Endometrial microvascular endothelial cells (primary cell): ENCODE data around the gene YARS1. TPM values are rescaled to one million over a fixed set of nuclear protein-coding genes. Genes with fewer than 3 reads are reported as not detected.
"Not testable (repeated sequence)": the region's sequence is repeated elsewhere in the genome, so short reads cannot be mapped to it uniquely, and the experiment has no call there.

Experiments used
- in situ Hi-C: cut with HindIII; loops from 2 replicates; pipeline ENCODE4 v1.10.0; 2017; ENCODE audit warnings: low sequenced_read_pairs, low pct_unique_long_range_greater_than_20kb; ENCODE audit errors: inconsistent ontology term
- total RNA-seq: library from RNA; depleted of rRNA; stranded (reverse); fragments of >200 nt; gene quantifications from one replicate; pipeline ENCODE4 v1.2.3, GENCODE V29; 2015; ENCODE audit errors: inconsistent ontology term

Gene YARS1
- total RNA-seq, 1 donor from 2014 or later: 132 TPM

DNA sequence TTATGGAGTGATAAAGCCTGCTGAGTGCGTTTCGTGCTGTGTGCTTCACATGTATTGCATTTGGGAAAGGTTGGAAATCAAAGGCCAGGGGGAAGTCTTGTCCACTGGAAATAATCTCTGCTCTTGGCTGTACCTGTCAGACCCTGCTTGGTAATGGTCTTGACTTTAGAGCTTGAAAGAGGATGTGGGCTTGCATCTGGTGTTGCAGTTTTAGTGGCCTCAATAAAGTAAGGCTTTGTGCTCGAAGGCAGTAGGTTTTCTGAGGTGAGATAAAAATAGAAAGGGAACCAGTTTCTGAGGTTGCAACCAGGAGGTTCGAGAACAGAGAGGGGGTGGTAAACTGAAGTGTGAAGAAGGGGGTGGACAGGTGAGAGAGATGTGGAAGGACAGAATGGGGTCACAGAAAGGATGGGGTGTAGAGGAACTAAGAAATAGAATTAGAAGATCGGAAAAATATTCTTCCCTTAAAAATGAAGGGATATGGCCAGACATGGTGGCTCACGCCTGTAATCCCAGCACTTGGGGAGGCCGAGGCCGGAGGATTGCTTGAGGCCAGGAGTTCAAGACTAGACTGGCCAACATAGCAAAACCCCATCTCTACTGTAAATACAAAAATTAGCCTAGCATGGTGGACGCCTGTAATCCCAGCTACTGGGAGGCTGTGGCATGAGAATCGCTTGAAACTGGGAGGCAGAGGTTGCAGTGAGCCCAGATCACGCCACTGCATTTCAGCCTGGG lies 1.8 kb upstream of the YARS1 start:
- in situ Hi-C loops: no loop called here

DNA sequence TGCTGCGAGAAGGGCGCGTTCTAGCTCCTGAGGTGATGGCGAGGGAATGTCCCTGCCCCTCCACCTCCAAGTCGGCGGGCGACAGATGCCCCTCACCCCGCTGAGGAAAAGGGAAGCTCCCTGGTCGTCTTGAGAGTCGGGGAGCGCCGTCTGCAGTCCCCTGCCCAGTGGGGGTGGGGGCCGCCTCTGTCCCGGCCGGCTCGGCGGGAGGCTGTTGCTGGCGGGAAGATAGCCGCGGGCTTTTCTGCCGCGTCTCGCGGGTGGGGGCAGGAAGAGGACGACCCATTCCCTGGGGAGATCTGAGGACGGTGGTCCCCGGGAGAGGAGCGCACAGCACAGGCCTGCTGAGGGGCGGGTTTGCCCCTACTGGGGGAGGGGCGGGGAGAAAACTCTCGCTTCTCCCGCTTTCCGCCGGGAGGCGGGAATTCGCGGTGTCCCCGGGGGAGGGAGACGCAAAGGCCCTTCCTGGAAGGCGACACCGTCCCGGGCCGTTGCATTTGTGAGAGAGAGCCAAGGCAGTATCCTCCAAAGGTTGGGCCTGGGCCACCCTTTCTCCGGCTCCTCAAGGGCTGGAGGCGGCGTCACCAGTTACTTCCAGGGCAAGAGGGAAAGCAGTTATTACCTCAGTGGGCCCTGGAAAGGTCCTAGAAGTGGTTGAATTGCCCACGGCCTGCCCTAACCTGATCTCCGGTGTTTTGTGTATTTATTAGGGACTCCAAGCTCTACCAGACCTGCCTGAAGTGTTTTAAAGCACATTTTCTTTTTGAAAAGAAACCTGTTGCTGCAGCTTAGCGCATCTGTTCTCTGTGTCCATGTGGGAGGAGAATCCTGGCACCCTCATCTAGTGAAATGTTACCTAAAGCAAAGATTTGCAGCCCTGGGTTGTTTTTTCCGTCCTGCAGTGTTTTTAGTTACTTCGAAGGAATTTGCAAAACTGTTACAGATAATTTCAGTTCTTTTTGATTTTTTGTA lies 943 bp upstream of the YARS1 start:
- in situ Hi-C loops: no loop called here

DNA sequence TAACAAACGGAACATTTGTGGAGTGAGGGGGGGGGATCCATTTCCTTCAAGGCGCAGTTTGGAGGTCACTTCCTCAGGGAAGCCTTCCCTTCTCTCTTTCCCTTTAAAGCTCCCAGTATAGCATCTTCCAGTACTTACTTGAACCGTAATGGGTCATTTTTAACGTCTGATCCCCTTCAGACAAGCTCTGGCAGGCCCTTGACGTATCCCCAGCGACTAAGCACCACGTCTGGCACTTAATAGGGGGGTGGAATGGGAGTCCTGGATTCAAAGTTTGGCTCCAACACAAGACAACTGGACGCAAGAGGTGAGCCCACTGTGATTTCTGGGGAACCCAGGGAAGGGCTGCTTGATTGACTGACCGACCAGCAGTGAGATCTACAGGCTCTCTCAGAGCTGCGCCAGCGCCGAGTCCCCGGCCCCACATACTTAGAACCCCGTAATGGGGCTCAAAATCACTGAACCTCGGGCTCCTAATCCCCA lies 441 bp downstream of the YARS1 start:
- in situ Hi-C loops: no loop called here

DNA sequence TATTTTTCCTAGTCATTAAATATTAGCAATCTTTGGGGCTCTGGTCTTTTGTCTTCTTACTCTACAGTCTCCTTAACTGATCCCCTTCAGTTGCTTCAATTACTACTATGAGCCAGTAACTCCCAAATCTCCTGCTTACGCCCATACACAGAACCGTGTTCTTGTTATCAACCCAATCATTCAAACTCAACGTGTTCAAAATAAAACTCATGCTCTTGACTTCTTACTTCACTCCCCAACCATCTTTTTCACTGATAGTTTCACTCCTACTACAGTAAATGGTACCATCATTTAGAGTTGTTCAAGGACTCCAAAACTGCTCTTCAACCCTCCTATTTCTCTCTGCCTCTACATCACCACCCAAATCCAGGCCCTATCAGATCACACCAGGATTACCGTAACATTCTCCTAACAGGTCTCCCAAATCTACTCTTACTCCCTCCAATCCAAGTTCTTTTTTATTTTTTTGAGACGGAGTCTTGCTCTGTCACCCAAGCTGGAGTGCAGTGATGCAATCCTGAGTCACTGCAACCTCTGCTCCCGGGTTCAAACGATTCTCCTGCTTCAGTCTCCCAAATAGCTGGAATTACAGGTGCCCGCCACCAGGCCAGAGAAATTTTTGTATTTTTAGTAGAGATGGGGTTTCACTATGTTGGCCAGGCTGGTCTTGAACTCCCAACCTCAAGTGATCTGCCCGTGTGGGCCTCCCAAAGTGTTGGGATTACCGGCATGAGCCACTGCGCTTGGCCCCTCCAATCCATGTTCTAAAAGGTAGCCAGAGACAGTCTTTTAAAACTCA lies 3.0 kb downstream of the YARS1 start:
- in situ Hi-C loops: no loop called here

DNA sequence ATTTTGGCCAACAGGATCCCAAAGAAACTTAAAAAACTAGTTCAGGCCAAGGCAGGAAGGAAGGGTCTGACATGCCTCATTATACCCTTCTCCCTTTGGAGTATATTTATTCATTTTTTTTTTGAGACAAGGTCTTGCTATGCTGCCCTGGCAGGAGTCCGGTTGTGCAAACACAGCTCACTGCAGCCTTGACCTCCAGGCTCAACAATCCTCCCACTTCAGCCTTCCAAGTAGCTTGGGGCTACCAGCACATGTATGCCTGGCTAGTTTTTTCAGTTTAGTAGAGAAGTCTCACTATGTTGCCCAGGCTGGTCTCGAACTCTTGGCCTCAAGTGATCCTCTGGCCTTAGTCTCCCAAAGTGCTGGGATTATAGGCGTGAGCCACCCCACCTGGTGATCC lies 5.2 kb downstream of the YARS1 start:
- in situ Hi-C loops: no loop called here

DNA sequence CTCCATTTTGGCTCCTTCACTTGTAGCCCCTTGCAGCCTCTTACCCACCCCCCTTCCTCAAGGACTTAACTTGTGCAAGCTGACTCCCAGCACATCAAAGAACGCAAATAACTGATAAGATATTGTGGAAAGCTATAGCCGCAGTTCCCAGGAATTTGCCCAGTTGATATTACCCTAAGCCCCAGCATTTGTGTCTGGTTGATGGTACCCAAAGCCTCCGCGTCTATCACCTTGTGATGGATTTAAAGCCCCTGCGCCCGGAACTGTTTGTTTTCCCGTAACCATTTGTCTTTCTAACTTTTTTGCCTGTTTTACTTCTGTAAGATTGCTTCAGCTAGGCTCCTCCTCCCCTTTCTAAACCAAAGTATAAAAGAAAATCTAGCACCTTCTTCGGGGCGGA lies 5.9 kb downstream of the YARS1 start:
- in situ Hi-C loops: no loop called here

DNA sequence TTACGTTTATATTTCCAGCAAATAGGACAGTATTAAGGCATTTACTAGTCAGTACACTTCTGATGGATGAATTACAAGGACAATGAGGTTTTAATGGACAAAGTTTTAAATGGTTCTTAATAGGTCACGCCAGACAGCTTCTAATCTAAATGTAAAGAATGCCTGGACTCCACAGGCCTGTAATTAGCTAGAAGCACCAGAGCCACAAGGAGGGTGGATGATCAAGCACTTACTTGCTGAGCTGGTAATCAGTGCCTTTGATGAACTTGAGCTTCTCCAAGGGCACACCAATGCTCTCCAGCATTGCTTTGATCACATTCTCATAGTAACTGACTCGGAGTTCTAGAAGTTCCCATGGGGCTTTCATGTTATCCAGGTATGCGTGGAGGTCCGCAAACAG lies 6.8 kb downstream of the YARS1 start:
- in situ Hi-C loops: no loop called here

DNA sequence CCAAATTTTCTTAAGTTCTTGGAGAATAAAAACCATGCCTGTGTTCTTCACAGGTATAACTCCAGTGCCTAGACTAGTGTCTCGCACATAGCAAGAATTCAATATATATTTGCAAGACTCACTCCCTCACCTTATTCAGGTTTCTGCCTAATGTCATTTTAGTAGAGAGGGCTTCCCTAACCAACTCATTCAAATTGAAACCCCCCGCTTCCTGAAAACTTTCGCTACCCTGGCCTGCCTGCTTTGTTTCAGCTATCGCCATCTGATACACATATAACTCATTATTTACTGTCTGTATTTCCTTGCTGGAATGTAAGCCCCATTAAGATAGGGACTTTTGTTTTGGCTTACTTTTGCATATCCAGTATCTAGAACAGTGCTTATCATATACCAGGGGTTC lies 8.6 kb downstream of the YARS1 start:
- in situ Hi-C loops: no loop called here

DNA sequence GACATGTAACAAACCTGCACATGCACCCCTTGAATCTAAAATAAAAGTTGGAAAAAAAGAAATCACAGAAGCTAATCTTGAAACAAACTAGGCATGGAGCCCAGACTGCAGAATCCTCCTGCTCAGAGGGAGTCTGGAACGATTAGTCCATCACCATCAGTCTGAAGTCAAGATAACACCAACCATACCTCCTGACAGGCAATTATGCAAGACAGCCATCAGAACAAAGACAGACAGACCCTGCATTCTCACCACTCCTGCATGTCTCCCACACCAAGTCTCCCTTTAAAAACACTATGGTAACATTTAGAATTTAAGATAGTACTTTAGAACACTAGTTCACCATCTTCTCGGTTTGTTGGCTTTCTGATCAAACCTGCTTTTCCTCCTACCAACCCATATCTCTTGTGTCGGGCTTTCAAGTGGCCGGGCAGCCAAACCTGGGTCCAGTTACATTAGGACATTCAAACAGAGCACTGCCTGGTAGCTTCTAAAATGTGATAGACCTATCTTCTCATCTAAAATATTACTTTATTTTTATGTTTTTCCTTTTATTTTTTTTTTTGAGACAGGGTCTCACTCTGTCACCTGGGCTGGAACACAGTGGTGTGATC lies 10.1 kb downstream of the YARS1 start:
- in situ Hi-C loops: no loop called here

DNA sequence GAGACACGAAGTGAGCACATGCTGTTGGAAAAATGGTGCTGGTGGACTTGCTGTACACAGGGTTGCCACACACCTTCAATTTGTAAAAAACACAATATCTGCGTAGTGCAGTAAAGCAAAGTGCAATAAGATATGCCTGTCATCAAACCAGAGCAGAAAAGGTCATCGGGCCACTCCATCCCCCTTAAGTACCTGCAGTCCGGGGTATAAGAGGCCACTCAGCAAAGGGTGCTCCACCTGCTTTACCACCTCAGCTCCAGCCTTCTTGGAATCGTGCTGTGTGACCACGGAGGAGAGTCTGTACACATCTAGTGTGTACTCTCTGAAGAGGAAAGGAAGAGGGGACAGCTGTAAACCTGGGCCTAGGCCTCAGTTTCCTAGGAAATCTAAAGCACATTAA lies 10.9 kb downstream of the YARS1 start:
- in situ Hi-C loops: no loop called here

DNA sequence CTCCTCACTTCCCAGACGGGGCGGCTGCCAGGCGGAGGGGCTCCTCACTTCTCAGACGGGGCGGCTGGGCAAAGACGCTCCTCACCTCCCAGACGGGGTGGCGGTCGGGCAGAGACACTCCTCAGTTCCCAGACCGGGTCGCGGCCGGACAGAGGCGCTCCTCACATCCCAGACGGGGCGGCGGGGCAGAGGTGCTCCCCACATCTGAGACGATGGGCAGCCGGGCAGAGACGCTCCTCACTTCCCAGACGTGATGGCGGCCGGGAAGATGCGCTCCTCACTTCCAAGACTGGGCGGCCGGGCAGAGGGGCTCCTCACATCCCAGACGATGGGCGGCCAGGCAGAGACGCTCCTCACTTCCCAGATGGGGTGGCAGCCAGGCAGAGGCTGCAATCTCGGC lies 12.7 kb downstream of the YARS1 start:
- in situ Hi-C loops: not testable (repeated sequence)

DNA sequence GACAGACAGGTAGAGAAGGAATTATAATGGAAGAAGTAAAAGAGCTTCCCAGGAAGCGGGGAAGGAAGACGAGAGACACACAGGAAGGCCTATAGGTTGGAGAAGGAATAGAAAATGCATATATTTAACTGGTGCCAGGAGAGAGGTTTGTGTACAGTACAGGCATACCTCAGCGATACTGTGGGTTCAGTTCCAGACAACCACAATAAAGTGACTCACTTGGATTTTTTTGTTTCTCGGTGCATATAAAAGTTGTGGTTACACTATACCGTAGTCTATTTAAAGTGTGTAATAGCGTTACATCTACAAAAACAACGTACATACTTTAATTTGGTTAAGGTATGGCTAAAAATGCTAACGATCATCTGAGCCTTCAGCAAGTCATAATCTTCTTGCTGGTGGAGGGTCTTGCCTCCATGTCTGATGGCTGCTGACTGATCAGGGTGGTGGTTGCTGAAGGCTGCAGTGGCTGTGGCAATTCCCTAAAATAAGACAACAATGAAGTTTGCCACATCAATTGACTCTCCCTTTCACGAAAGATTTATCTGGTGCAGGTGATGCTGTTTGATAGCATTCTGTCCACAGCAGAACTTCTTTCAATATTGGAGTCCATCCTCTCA lies 16.0 kb downstream of the YARS1 start:
- in situ Hi-C loops: no loop called here

DNA sequence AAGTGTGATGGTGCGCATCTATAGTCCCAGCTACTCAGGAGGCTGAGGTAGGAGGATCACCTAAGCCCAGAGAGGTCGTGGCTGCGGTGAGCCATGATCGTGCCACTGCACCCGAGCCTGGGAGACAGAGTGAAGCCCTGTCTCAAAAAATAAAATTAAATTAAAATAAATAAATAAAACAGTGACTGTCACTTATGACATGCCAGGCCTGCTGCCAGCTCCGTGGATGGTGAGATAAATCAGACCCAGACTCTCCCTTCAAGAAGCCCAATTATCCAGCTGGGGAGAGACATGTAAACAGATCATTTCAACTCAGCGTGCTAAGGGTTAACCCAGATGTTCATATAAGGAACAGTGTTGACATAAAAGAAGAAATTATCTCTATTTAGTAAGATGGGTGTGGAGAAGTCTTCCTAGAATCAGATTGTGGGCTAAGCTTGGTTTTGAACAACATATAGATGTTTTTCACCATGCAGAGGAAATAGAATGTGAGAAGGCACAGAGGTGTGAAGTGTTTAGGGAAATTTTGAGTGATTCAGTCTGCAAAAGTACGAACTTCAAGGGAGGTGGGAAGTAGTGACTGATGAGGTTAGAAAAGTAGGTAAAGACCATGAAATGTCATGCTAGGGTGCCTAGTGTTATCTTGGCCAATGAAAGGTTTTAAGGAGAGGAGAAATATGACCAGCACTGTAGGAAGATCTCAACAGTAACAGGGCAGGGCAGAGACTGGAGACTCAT lies 18.3 kb downstream of the YARS1 start:
- in situ Hi-C loops: no loop called here

DNA sequence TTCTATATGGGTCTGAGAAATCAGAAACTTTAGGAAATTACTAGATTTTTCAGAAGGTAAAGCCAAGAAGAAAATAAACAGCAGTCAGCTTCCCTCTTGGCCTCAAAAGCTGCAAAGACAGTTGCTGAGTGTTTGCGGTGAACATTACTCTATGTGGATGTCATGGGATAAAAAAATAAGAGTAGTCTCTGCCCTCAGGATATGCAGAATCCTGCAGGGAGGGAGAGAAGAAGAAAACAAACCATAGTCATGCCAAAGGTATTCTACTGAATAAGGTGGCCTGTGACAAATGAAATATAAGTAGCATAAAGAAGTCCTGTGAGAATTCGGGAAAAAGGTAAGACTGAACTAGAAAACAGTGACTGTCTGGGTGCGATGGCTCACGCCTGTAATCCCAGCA lies 19.0 kb downstream of the YARS1 start:
- in situ Hi-C loops: no loop called here

DNA sequence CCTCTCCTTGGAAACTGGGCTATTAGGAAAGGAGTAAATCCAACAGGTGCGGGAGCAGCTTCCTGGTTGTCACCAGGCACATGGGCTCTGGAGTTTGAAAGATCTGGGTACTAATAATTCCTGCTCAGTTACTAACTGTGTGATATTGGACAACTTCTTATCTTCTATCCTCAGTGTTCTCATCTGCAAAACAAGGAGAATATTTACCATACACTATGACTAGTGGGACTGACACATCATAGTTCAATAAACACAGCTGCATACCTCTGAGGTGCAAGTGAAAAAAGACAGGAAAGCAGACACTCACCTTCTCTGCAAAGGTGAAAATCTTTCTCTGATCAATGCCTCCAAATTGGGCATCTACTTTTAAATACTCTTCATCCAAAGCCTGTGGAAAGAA lies 19.7 kb downstream of the YARS1 start:
- in situ Hi-C loops: no loop called here

DNA sequence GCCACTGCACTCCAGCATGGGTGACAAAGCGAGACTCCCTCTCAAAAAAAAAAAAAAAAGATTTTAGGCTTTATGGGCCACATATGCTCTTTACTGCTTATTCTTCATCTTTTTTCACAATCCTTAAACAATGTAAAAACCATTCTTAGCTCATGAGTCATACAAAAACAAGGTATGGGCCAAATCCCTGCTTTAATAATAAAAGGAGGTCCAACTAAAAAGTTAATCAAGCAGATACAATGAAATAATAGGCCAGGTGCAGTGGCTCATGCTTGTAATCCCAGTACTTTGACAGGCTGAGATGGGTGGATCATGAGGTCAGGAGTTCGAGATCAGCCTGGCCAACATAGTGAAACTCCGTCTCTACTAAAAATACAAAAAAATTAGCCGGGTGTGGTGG lies 21.4 kb downstream of the YARS1 start:
- in situ Hi-C loops: not testable (repeated sequence)

DNA sequence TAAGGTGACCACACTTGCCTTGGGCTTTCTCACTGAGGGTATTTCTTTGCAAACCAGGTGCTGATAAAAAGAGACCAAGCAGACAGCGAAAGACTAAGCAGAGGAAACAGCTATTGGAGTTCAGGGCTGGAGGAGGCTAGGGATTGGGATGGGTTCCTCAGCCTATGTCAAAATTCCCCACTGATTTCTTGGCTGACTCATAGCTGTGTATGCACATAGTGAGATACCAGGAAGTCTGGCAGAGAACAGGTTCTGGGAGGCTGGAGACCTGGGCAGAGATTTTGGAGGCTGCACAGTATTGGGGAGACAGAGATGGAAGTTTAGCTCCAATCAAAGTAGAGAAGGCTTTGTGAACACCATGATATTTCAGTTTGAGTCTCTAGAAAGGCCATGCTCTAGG lies 25.3 kb downstream of the YARS1 start:
- in situ Hi-C loops: no loop called here

DNA sequence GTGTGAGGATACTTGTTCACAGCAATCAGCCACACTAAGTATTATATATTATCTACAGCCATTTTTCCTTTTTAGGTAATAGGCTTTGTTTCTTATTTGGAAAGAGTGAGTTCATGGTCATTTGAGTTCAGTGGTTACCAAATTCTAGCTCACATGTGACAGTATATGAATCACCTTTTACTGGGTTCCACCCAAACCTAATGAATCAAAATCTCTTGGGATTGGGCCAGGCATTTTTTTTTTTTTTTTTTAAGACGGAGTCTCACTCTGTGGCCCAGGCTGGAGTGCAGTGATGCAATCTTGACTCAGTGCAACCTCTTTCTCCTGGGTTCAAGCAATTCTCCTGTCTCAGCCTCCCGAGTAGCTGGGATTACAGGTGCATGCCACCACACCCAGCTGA lies 27.8 kb downstream of the YARS1 start:
- in situ Hi-C loops: not testable (repeated sequence)
